Breast epithelium (tissue), 3 donors: ENCODE measurements around the gene TMTC2.

ENCODE experiments used
- POLR2A ChIP-seq: fragments of 450-650 bp; IDR thresholded peaks from one replicate; pipeline ENCODE4 v1.6.1; 2016; ENCODE audit warnings: antibody characterized with exemption, mild to moderate bottlenecking, moderate library complexity
- POLR2AphosphoS5 ChIP-seq, 3 donors: sonication (generic); formaldehyde crosslinking; IDR thresholded peaks; one replicate each; pipeline ENCODE4 v1.6.1; 2017; ENCODE audit warnings: antibody characterized with exemption in 3 of 3
- TF ChIP-seq, protein P1 (sequence below), 3 donors: fragments of 450-650 bp; IDR thresholded peaks; one replicate each; pipeline ENCODE4 v1.5.1; 2016 to 2017; ENCODE audit warnings: antibody characterized with exemption in 3 of 3, mild to moderate bottlenecking in 3 of 3, moderate library complexity in 3 of 3

DNA sequence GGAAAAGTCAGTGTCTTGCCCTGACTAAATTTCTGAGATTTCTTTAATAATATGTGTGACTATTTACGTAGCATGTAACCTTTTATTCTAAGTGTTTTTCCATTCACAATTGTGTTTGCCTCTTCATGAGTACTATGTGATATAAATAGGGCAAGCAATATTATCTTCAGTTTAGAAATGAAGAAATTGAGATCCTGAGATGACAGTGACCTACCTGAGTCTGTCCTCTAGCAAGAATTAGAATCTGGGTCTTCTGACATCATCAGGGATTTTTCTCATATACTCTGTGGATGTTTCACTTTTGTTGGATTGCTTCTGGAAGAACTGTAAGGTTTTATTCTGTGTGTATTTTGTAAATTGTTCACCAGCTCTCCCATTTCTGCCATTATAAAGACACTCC lies 35.0 kb downstream of the TMTC2 start:
- TF ChIP-seq, protein P1, sequence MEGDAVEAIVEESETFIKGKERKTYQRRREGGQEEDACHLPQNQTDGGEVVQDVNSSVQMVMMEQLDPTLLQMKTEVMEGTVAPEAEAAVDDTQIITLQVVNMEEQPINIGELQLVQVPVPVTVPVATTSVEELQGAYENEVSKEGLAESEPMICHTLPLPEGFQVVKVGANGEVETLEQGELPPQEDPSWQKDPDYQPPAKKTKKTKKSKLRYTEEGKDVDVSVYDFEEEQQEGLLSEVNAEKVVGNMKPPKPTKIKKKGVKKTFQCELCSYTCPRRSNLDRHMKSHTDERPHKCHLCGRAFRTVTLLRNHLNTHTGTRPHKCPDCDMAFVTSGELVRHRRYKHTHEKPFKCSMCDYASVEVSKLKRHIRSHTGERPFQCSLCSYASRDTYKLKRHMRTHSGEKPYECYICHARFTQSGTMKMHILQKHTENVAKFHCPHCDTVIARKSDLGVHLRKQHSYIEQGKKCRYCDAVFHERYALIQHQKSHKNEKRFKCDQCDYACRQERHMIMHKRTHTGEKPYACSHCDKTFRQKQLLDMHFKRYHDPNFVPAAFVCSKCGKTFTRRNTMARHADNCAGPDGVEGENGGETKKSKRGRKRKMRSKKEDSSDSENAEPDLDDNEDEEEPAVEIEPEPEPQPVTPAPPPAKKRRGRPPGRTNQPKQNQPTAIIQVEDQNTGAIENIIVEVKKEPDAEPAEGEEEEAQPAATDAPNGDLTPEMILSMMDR (IDR thresholded peaks at IDR 0.05): no peak
- TF ChIP-seq POLR2A (no peak), POLR2AphosphoS5 (IDR thresholded peaks at IDR 0.05) (no peak)
